ENCODE data around the gene LMAN2. TPM values are rescaled to one million over a fixed set of nuclear protein-coding genes. Genes with fewer than 3 reads are reported as not detected.

LMAN2 gene
- total RNA-seq, 4 donors from 2014 or later = 193 to 321 (median 268) TPM

GRCh38 chr5:177372034-177372896 is 20.8 kb upstream of the LMAN2 start:
- Histone ChIP-seq H3K9me3 (no peaks in the 10 kb centered on the region), H3K27ac (peak overlapping the region in 3 of 4 donors; percentile 29 to 79 (median 77)), H3K27me3 (no peaks in the 10 kb centered on the region), H3K4me3 (no peak overlapping the region), H3K4me1 (peaks cover 3 to 21% (median 14%) of the 10 kb centered on the region in 4 donors), H3K36me3 (no peaks in the 10 kb centered on the region)
- no peak for TF ChIP-seq POLR2A (IDR thresholded peaks at IDR 0.05)
- no peak for TF ChIP-seq CTCF (IDR thresholded peaks at IDR 0.05)
- DNase-seq = peak in 2 of 3 donors; percentile 57 to 69

GRCh38 chr5:177371120-177372033 is 19.9 kb upstream of the LMAN2 start:
- Histone ChIP-seq H3K36me3 (no peaks in the 10 kb centered on the region), H3K27me3 (no peaks in the 10 kb centered on the region), H3K9me3 (no peaks in the 10 kb centered on the region), H3K4me1 (peaks cover 3 to 21% (median 17%) of the 10 kb centered on the region in 4 donors), H3K27ac (peak overlapping the region; percentile 39 to 79 (median 66)), H3K4me3 (peak overlapping the region; percentile 26 to 61 (median 46))
- TF ChIP-seq POLR2A (IDR thresholded peaks at IDR 0.05) (no peak), CTCF (IDR thresholded peaks at IDR 0.05) (no peak)
- no peak for DNase-seq

GRCh38 chr5:177370488-177371119 is 19.1 kb upstream of the LMAN2 start:
- Histone ChIP-seq H3K4me1 (peaks cover 3 to 29% (median 17%) of the 10 kb centered on the region in 4 donors), H3K9me3 (no peaks in the 10 kb centered on the region), H3K4me3 (peak overlapping the region; percentile 26 to 61 (median 46)), H3K27me3 (no peaks in the 10 kb centered on the region), H3K36me3 (no peaks in the 10 kb centered on the region), H3K27ac (peak overlapping the region; percentile 39 to 79 (median 66))
- peak; percentile 48 to 93 (median 85) for DNase-seq
- TF ChIP-seq CTCF (IDR thresholded peaks at IDR 0.05) (peak in 5 of 6 experiments; percentile 23 to 74 (median 64)), POLR2A (IDR thresholded peaks at IDR 0.05) (no peak)

- Histone ChIP-seq H3K4me3 (no peak overlapping the region), H3K36me3 (no peaks in the 10 kb centered on the region), H3K9me3 (no peaks in the 10 kb centered on the region), H3K4me1 (peaks cover 3 to 31% (median 17%) of the 10 kb centered on the region in 4 donors), H3K27me3 (no peaks in the 10 kb centered on the region), H3K27ac (peak overlapping the region in 3 of 4 donors; percentile 27 to 79 (median 39))
- no peak for DNase-seq
- TF ChIP-seq POLR2A (IDR thresholded peaks at IDR 0.05) (no peak), CTCF (IDR thresholded peaks at IDR 0.05) (no peak)
Measured at GRCh38 chr5:177369645-177370440, 18.4 kb upstream of the LMAN2 start.

All from Peyer's patch (tissue), 4 donors.